GM12892 (cell line): ENCODE results near the gene CLEC11A.

Experiments used
- POLR2A ChIP-seq: IDR thresholded peaks from 2 replicates; pipeline ENCODE4 v1.6.1; 2011; ENCODE audit warnings: low read depth, low read length, control low read depth
- TAF1 ChIP-seq: IDR thresholded peaks from 2 replicates; pipeline ENCODE4 v1.6.1; 2011; ENCODE audit warnings: low read depth, mild to moderate bottlenecking, control low read depth, low read length, borderline replicate concordance

- no peak for TF ChIP-seq POLR2A
- no peak for TF ChIP-seq TAF1
These were observed 44.8 kb upstream of the CLEC11A start for GRCh38 chr19:50678323-50678722.
